AG09319 (cell line): ENCODE data around the gene HMGA1.
A peak's percentile ranks its signal among the peaks of the same experiment; 100 is the strongest.
"Not testable (repeated sequence)": the region's sequence is repeated elsewhere in the genome, so short reads cannot be mapped to it uniquely, and the experiment has no call there.

Source experiments
- DNase-seq: peaks from one replicate; pipeline ENCODE4 v3.0.0-alpha.2; 2010; ENCODE audit warnings: low read depth; ENCODE audit errors: extremely low read depth
- CTCF ChIP-seq: IDR thresholded peaks from 2 replicates; pipeline ENCODE4 v1.5.1; 2011; ENCODE audit warnings: low read depth, mild to moderate bottlenecking, inconsistent platforms, low read length, moderate library complexity

Gene HMGA1

GRCh38 chr6:34247481-34248197 is 11.0 kb downstream of the HMGA1 start:
- no peak for TF ChIP-seq CTCF
- DNase-seq: no peak

DNA sequence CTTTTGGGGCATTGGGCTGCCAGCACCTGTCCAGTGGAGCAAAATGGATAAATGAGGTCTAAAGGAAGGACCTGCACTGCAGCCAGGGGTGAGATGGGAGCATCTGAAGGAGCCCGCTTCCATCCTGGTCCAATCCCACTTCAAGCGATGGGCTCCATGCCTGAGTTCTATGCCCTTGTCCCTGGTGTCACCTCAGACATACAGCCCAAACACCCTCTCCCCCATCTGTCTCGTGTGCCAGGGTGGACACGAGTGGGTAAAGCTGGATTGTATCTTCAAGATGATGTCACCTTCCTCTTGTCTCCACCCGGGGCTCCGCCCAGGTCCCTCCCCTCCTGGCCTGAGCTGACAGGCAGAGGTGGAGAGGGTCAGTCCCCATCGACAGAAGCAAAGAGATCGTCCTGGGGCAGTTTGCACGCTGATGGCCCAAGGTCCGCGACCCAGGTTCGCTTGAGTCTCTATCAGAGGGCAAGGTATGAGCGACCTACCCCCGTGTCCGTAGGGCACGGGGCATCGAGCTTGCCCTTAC is 11.6 kb downstream of the HMGA1 start:
- TF ChIP-seq CTCF: no peak
- no peak for DNase-seq

DNA sequence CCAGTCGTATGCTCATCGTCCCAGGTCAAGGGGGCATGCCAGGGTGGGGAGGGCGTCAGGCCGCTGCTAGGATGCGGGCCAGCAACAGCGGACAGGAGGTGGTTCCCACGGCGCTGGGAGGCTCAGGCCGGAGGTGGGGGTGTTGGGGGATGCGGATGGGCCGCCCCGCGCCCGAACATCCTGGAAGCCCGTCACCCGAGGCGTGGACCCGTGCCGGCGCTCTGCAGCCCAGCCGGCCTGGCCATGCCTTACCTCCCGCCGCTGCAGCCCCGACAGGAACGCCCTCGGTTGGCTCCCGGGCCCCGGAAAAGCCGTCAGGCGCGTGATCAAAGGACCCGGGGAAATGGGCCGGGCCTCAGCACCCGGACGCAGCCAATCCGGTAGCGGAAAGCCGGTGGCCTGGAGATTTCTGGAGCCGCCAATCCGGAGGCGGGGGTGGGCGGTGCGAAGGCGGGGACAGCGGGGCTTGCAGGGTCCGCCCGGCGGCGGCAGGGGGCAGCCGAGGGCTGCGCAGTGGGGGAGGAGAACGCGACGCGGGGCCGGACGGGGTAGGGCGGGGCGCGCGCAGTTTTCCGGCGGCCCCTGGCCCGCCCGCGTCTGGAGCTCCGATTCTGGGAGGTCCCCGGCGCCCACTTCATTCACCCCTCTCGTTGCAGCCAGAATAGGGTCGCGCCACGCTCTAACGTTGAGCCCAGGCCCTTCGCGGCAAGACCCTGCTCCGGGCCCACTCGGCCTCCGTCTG is 12.2 kb downstream of the HMGA1 start, which contains the start of gene SMIM29:
Gene SMIM29, minus strand, starts transcription at position 280 of the 742 bp plus-strand sequence. CDS start 1,215 bp downstream, outside the sequence.
- TF ChIP-seq CTCF: peak; percentile 68
- DNase-seq: peak; percentile 78

- no peak for TF ChIP-seq CTCF
- no peak for DNase-seq
These were observed 13.0 kb downstream of the HMGA1 start for GRCh38 chr6:34249469-34250261.

DNA sequence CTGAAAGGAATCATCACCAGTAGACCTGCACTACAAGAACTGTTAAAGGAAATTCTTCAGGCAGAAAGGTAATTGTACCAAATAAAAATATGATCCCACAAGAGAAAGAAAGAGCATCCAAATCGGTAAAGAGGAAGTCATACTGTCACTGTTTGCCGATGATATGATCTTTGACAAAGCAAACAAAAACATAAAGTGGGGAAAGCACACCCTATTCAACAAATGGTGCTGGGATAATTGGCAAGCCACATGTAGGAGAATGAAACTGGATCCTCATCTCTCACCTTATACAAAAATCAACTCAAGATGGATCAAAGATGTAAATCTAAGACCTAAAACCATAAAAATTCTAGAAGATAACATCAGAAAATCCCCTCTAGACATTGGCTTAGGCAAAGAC is 15.7 kb downstream of the HMGA1 start:
- not testable (repeated sequence) for DNase-seq

- no peak for DNase-seq
- TF ChIP-seq CTCF: no peak
These were observed 22.9 kb downstream of the HMGA1 start for GRCh38 chr6:34259529-34260069.

DNA sequence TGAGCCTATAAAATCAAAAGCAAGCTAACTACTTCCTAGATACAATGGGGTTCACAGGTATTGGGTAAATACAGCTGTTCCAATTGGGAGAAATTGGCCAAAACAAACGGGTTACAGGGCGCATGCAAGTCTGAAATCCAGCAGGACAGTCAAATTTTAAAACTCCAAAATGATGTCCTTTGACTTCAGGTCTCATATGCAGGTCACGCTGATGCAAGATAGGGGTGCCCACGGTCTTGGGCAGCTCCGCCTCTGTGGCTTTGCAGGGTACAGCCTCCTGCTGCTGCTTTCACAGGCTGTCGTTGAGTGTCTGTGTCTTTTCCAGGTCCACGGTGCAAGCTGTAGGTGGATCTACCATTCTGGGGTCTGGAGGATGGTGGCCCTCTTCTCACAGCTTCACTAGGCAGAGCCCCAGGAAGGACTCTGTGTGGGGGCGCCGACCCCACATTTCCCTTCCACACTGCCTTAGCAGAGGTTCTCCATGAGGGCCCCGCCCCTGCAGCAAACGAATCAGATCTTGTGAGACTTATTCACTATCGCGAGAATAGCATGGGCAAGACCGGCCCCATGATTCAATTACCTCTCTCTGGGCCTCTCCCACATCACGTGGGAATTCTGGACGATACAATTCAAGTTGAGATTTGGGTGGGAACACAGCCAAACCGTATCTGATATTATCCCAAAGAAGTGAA is 24.0 kb downstream of the HMGA1 start:
- no peak for DNase-seq
- TF ChIP-seq CTCF: no peak

GRCh38 chr6:34263484-34263883 is 26.8 kb downstream of the HMGA1 start:
- DNase-seq: not testable (repeated sequence)
